B cell (primary cell): ENCODE measurements around the gene TLL2. TPM values are rescaled to one million over a fixed set of nuclear protein-coding genes. Genes with fewer than 3 reads are reported as not detected.

Experiments
- ATAC-seq: fragments of 200-7000 bp; cut with Tn5 transposase; one replicate; pipeline ENCODE4 v1.10.0; 2021; ENCODE audit warnings: low read depth, mild to moderate bottlenecking, moderate number of reproducible peaks, moderate library complexity
- CTCF ChIA-PET: fragments of 350-600 bp; sonication (Branson Sonifier 250); formaldehyde crosslinking; loops from one replicate; lab custom pipeline; 2021; ENCODE audit warnings: antibody characterized with exemption, inconsistent platforms; lab: Charles Lee
- POLR2A ChIA-PET: fragments of 350-600 bp; sonication (Branson Sonifier 250); formaldehyde crosslinking; loops from one replicate; lab custom pipeline; 2021; ENCODE audit warnings: antibody characterized with exemption; lab: Charles Lee
- DNase-seq: peaks from one replicate; pipeline ENCODE4 v3.0.0; 2013
- H2AFZ ChIP-seq: 2 replicates; pipeline ENCODE4 v1.6.1; 2012; ENCODE audit warnings: mild to moderate bottlenecking, low read depth, low read length; ENCODE audit not compliant: insufficient read depth, poor library complexity, severe bottlenecking
- H3K27ac ChIP-seq, 2 donors: 1 replicate in 1 of 2; 2 replicates in 1 of 2; pipeline ENCODE4 v1.5.1; 2012 to 2013; ENCODE audit warnings: low read length in 2 of 2, mild to moderate bottlenecking in 2 of 2, moderate library complexity in 1 of 2
- H3K27me3 ChIP-seq, 4 experiments: fragments of 200-600 bp in 1 of 4; sonication (generic) in 1 of 4; replicated peaks in 1 of 4; 1 replicate in 2 of 4; 2 replicates in 2 of 4; pipeline versions ENCODE4 v1.6.1 to v1.7.0; 2013 to 2016; ENCODE audit warnings: low read length in 3 of 4, mild to moderate bottlenecking in 2 of 4, mixed read lengths in 1 of 4, moderate library complexity in 1 of 4; ENCODE audit not compliant: insufficient read depth in 4 of 4, control insufficient read depth in 3 of 4; ENCODE audit errors: control extremely low read depth in 1 of 4
- H3K36me3 ChIP-seq, 2 experiments: replicated peaks in 1 of 2; 1 replicate in 1 of 2; 2 replicates in 1 of 2; pipeline versions ENCODE4 v1.6.1 to v1.7.1; 2013; ENCODE audit warnings: low read length in 1 of 2; ENCODE audit not compliant: insufficient read depth in 2 of 2, control insufficient read depth in 1 of 2; ENCODE audit errors: control extremely low read depth in 1 of 2, extremely low read depth in 1 of 2
- H3K4me1 ChIP-seq, 2 donors: fragments of 200-600 bp in 1 of 2; sonication (generic) in 1 of 2; 1 replicate in 1 of 2; 2 replicates in 1 of 2; pipeline versions ENCODE4 v1.5.1 to v1.6.1; 2013 to 2017; ENCODE audit warnings: low read length in 2 of 2; ENCODE audit not compliant: control insufficient read depth in 2 of 2, insufficient read depth in 2 of 2
- H3K4me2 ChIP-seq: replicated peaks from 2 replicates; pipeline ENCODE3; 2012; ENCODE audit warnings: mild to moderate bottlenecking, low read depth, low read length; ENCODE audit not compliant: poor library complexity, severe bottlenecking
- H3K4me3 ChIP-seq, 5 experiments: fragments of 200-600 bp in 1 of 5; sonication (generic) in 1 of 5; 1 replicate in 3 of 5; 2 replicates in 2 of 5; pipeline versions ENCODE4 v1.5.1 to v1.7.0; 2011 to 2016; ENCODE audit warnings: low read length in 4 of 5, mild to moderate bottlenecking in 4 of 5, low read depth in 2 of 5, control low read depth in 1 of 5, moderate library complexity in 1 of 5; ENCODE audit not compliant: insufficient read depth in 1 of 5; ENCODE audit errors: control extremely low read depth in 1 of 5, extremely low read depth in 1 of 5
- H3K79me2 ChIP-seq: fragments of 200-600 bp; sonication (generic); one replicate; pipeline ENCODE4 v1.6.0; 2016; ENCODE audit warnings: low read length; ENCODE audit not compliant: control insufficient read depth, insufficient read depth
- H3K9ac ChIP-seq: fragments of 200-600 bp; sonication (generic); 2 replicates; pipeline ENCODE4 v1.6.1; 2017; ENCODE audit warnings: mild to moderate bottlenecking, low read length, moderate library complexity
- H3K9me3 ChIP-seq, 3 donors: one replicate each; pipeline versions ENCODE4 v1.6.1 to v1.7.1; 2013; ENCODE audit warnings: low read length in 2 of 3; ENCODE audit not compliant: control insufficient read depth in 2 of 3, insufficient read depth in 1 of 3; ENCODE audit errors: control extremely low read depth in 1 of 3
- H4K20me1 ChIP-seq: 2 replicates; pipeline ENCODE4 v1.6.0; 2012; ENCODE audit warnings: mild to moderate bottlenecking, low read length; ENCODE audit not compliant: insufficient read depth, control insufficient read depth, poor library complexity, severe bottlenecking
- H3K27ac Mint-ChIP-seq: one replicate; pipeline ENCODE4 v1.8.0; 2021; ENCODE audit warnings: mixed read lengths
- H3K27me3 Mint-ChIP-seq: one replicate; pipeline ENCODE4 v1.8.0; 2021; ENCODE audit warnings: mixed read lengths
- H3K4me1 Mint-ChIP-seq: one replicate; pipeline ENCODE4 v1.8.0; 2021; ENCODE audit warnings: mixed read lengths
- H3K4me3 Mint-ChIP-seq: one replicate; pipeline ENCODE4 v1.8.0; 2021; ENCODE audit warnings: mixed read lengths
- H3K9me3 Mint-ChIP-seq: one replicate; pipeline ENCODE4 v1.8.0; 2022; ENCODE audit warnings: mixed read lengths; ENCODE audit not compliant: insufficient read depth
- EZH2 ChIP-seq: IDR thresholded peaks from 2 replicates; pipeline ENCODE4 v1.6.1; 2012; ENCODE audit warnings: borderline replicate concordance, low read depth, mild to moderate bottlenecking, moderate library complexity, low read length; ENCODE audit not compliant: insufficient read depth, poor library complexity, severe bottlenecking
- WGBS: methylation state at CpG from one replicate; pipeline ENCODE4 v1.1.5; 2013; ENCODE audit warnings: missing lambda C conversion rate; ENCODE audit not compliant: insufficient coverage; 5-methylcytosine and 5-hydroxymethylcytosine counted together
- intact Hi-C: fragments of 100-400 bp; cut with micrococcal nuclease; formaldehyde crosslinking; loops from one replicate; pipeline ENCODE4 v1.10.0; 2022
- polyA plus RNA-seq: library from polyadenylated mRNA; depleted of rRNA; stranded (reverse); fragments of >200 nt; gene quantifications from 2 replicates; pipeline ENCODE4 v1.2.3, GENCODE V29; 2012
- total RNA-seq, 2 donors: library from RNA; stranded (reverse); fragments of 120-200 nt in 1 of 2; gene quantifications; 1 replicate in 1 of 2; 2 replicates in 1 of 2; pipeline versions ENCODE4 v1.2.3 to v1.2.4, GENCODE V29; 2013 to 2022
- TF ChIP-seq, protein P1 (sequence below): fragments of 200-600 bp; IDR thresholded peaks from one replicate; pipeline ENCODE4 v1.8.0; 2022; ENCODE audit warnings: antibody characterized with exemption, mild to moderate bottlenecking

Gene TLL2
- total and polyA plus RNA-seq, 2 donors (not counting 1 experiment from before 2014, with no cell fraction given) = 0.13 to 0.47 TPM

DNA sequence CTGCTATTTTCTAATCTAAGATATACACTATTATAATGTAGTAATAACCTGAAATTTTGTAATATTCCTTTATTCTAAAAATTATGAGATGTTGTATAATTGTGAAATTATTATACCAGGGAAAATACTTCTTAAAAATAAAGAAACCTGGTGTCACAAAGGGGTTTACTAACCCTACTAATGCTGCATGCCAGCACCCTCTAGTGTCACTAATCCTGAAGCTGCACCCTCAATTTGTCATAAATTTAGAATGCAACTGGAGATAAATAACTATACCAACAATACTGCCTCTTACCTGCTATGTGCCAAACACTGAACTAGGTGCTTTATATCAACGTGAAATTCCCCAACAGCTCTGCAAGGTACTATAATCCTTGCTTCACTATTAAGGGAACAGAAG is 42.3 kb upstream of the TLL2 start:
- Mint-ChIP-seq H3K4me3 (no peak overlapping the region), H3K4me1 (no peaks in the 10 kb centered on the region), H3K27me3 (no peaks in the 10 kb centered on the region), H3K9me3 (no peaks in the 10 kb centered on the region), H3K27ac (no peak overlapping the region)
- no peaks in the 10 kb centered on the region for H3K27me3 ChIP-seq
- no peak for DNase-seq
- POLR2A ChIA-PET = no interaction called here
- ATAC-seq = no peak
- no peak overlapping the region for H3K4me2 ChIP-seq
- H2AFZ ChIP-seq = no peak overlapping the region
- H4K20me1 ChIP-seq = no peaks in the 10 kb centered on the region
- no peak for TF ChIP-seq EZH2
- TF ChIP-seq, protein P1, sequence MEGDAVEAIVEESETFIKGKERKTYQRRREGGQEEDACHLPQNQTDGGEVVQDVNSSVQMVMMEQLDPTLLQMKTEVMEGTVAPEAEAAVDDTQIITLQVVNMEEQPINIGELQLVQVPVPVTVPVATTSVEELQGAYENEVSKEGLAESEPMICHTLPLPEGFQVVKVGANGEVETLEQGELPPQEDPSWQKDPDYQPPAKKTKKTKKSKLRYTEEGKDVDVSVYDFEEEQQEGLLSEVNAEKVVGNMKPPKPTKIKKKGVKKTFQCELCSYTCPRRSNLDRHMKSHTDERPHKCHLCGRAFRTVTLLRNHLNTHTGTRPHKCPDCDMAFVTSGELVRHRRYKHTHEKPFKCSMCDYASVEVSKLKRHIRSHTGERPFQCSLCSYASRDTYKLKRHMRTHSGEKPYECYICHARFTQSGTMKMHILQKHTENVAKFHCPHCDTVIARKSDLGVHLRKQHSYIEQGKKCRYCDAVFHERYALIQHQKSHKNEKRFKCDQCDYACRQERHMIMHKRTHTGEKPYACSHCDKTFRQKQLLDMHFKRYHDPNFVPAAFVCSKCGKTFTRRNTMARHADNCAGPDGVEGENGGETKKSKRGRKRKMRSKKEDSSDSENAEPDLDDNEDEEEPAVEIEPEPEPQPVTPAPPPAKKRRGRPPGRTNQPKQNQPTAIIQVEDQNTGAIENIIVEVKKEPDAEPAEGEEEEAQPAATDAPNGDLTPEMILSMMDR = peak; percentile 15
- no peak overlapping the region for H3K4me3 ChIP-seq
- no peaks in the 10 kb centered on the region for H3K4me1 ChIP-seq
- WGBS = no CpG with 5 or more reads among the region's 1 CpG
- H3K9ac ChIP-seq = no peak overlapping the region
- no peak overlapping the region for H3K27ac ChIP-seq
- intact Hi-C loops = no loop called here
- peaks cover 5% of the 10 kb centered on the region for H3K79me2 ChIP-seq
- H3K36me3 ChIP-seq = peaks cover 22 to 62% of the 10 kb centered on the region in 2 experiments
- no peaks in the 10 kb centered on the region for H3K9me3 ChIP-seq
- CTCF ChIA-PET = interaction anchor here (1.2 to 2.0 kb wide), 2 partner anchors 10 to 160 kb away, joined by 3 to 7 read pairs; no protein-coding TSS in a partner anchor

DNA sequence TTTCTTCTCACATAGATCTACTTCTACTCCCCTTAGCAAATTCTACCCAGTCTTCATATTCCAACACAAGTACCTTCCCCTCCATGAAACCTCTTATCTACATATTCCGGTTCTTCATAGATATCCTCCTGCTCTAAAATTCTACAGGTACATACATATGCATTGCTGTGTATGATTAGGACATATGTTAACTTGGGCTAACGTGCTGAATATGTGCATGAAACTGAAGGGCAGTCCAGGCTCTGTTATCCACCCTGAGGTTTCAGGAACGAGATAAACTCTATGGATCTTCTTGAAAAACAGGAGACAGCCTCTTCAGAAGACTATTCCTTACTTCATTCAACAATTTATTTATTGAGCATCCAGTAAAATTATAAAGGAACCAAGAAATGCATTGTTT is 41.6 kb upstream of the TLL2 start:
- CTCF ChIA-PET = interaction anchor here (1.2 to 2.0 kb wide), 2 partner anchors 11 to 160 kb away, joined by 3 to 7 read pairs; no protein-coding TSS in a partner anchor
- no CpG with 5 or more reads among the region's 3 CpGs for WGBS
- no peaks in the 10 kb centered on the region for H4K20me1 ChIP-seq

More for the DNA sequence above, 41.6 kb upstream of the TLL2 start:
- Histone ChIP-seq H3K9ac (no peak overlapping the region), H3K9me3 (no peaks in the 10 kb centered on the region), H2AFZ (no peak overlapping the region), H3K79me2 (peaks cover 5% of the 10 kb centered on the region), H3K4me1 (no peaks in the 10 kb centered on the region), H3K27me3 (no peaks in the 10 kb centered on the region), H3K4me3 (no peak overlapping the region), H3K36me3 (peaks cover 22 to 64% of the 10 kb centered on the region in 2 experiments), H3K4me2 (no peak overlapping the region), H3K27ac (no peak overlapping the region)
- no peaks in the 10 kb centered on the region for H3K9me3 Mint-ChIP-seq
- TF ChIP-seq, protein P1 = no peak
- TF ChIP-seq EZH2 = no peak
- ATAC-seq (no peak), DNase-seq (no peak)
- no peak overlapping the region for H3K27ac Mint-ChIP-seq
- H3K27me3 Mint-ChIP-seq = no peaks in the 10 kb centered on the region
- POLR2A ChIA-PET = no interaction called here
- no peak overlapping the region for H3K4me3 Mint-ChIP-seq
- intact Hi-C loops = no loop called here
- H3K4me1 Mint-ChIP-seq = no peaks in the 10 kb centered on the region
